Transverse colon (tissue), 4 donors: ENCODE measurements around the gene B2M. TPM values are rescaled to one million over a fixed set of nuclear protein-coding genes. Genes with fewer than 3 reads are reported as not detected.
A peak's percentile ranks its signal among the peaks of the same experiment; 100 is the strongest.

Experiments used
- DNase-seq: peaks from one replicate; pipeline ENCODE4 v3.0.0-alpha.2; 2019
- H3K27ac ChIP-seq, 4 donors: fragments of 200-600 bp; sonication (generic); 2 replicates each; pipeline ENCODE4 v1.5.1; 2016 to 2018; ENCODE audit warnings: inconsistent platforms in 4 of 4
- H3K27me3 ChIP-seq: fragments of 200-600 bp; sonication (generic); 2 replicates; pipeline ENCODE4 v1.5.1; 2017; ENCODE audit warnings: inconsistent platforms
- H3K36me3 ChIP-seq, 4 donors: fragments of 200-600 bp; sonication (generic); 2 replicates each; pipeline ENCODE4 v1.5.1; 2017 to 2019; ENCODE audit warnings: inconsistent platforms in 4 of 4
- H3K4me1 ChIP-seq, 4 donors: fragments of 200-600 bp; sonication (generic); 2 replicates each; pipeline ENCODE4 v1.5.1; 2017 to 2020; ENCODE audit warnings: inconsistent platforms in 4 of 4
- H3K4me3 ChIP-seq, 4 donors: fragments of 200-600 bp; sonication (generic); 1 replicate in 1 of 4; 2 replicates in 3 of 4; pipeline versions ENCODE4 v1.5.1 to v1.6.1; 2017 to 2019; ENCODE audit warnings: inconsistent platforms in 4 of 4
- H3K9me3 ChIP-seq, 2 donors: fragments of 200-600 bp; sonication (generic); 2 replicates each; pipeline ENCODE4 v1.5.1; 2017 to 2019; ENCODE audit warnings: inconsistent platforms in 2 of 2
- CTCF ChIP-seq, 5 experiments: fragments of 200-600 bp in 3 of 5; fragments of 450-650 bp in 2 of 5; sonication (generic) in 3 of 5; IDR thresholded peaks; 1 replicate in 2 of 5; 2 replicates in 3 of 5; pipeline ENCODE4 v1.5.1; 2016 to 2017; ENCODE audit warnings: antibody characterized with exemption in 5 of 5, inconsistent platforms in 3 of 5, mild to moderate bottlenecking in 2 of 5, moderate library complexity in 1 of 5
- EP300 ChIP-seq: sonication (generic); formaldehyde crosslinking; IDR thresholded peaks from one replicate; pipeline ENCODE4 v1.6.1; 2017; ENCODE audit warnings: antibody characterized with exemption, low read depth
- POLR2A ChIP-seq: fragments of 450-650 bp; IDR thresholded peaks from one replicate; pipeline ENCODE4 v1.6.1; 2016; ENCODE audit warnings: antibody characterized with exemption, mild to moderate bottlenecking, moderate library complexity
- POLR2AphosphoS5 ChIP-seq, 3 donors: sonication (generic); formaldehyde crosslinking; IDR thresholded peaks; one replicate each; pipeline ENCODE4 v1.6.1; 2016; ENCODE audit warnings: antibody characterized with exemption in 3 of 3
- WGBS, 2 donors: methylation state at CpG; one replicate each; pipeline ENCODE4 v1.1.5; 2018; ENCODE audit warnings: low coverage in 1 of 2; 5-methylcytosine and 5-hydroxymethylcytosine counted together
- in situ Hi-C, 4 donors: fragments of 200-750 bp; cut with MboI; loops; one replicate each; pipeline versions ENCODE4 v1.15.0 to v1.15.1; 2017; ENCODE audit warnings: low sequenced_read_pairs in 3 of 4, low pct_ligation_motif_present in 1 of 4, low pct_unique_long_range_greater_than_20kb in 1 of 4
- intact Hi-C: fragments of 100-400 bp; cut with DNase I; formaldehyde crosslinking; loops from one replicate; pipeline ENCODE4 v1.15.1; 2023; ENCODE audit warnings: low total_unique reads
- total RNA-seq, 4 donors: library from RNA; depleted of rRNA; stranded (reverse); fragments of >200 nt; gene quantifications; one replicate each; pipeline ENCODE4 v1.1.0, GENCODE V29; 2016

The B2M gene
- total RNA-seq, 4 donors from 2014 or later: 1,352 to 7,131 (median 5,706) TPM

GRCh38 chr15:44666210-44667038, 44.9 kb upstream of the B2M start:
- in situ Hi-C loops: loop anchor here in 3 of 4 donors (10.0 kb wide), 1 partner anchor 68 kb away; the partner anchor contains the start of gene TRIM69 (in 3 of the 3)
- no peak for TF ChIP-seq EP300
- TF ChIP-seq POLR2AphosphoS5 (IDR thresholded peaks at IDR 0.05): no peak
- no peaks in the 10 kb centered on the region for H3K9me3 ChIP-seq
- intact Hi-C loops: no loop called here
- H3K36me3 ChIP-seq: no peaks in the 10 kb centered on the region
- peaks cover 14 to 21% (median 16%) of the 10 kb centered on the region in 4 donors for H3K4me1 ChIP-seq
- no peak for DNase-seq
- WGBS, 2 donors: 48 to 49% methylated on average over 3 to 5 of the region's 5 CpGs
- H3K27me3 ChIP-seq: no peaks in the 10 kb centered on the region
- H3K27ac ChIP-seq: peak overlapping the region in 2 of 4 donors; percentile 14 to 49
- H3K4me3 ChIP-seq: no peak overlapping the region

- Histone ChIP-seq H3K27me3 (no peaks in the 10 kb centered on the region), H3K4me1 (peaks cover 8 to 16% (median 10%) of the 10 kb centered on the region in 4 donors), H3K9me3 (no peaks in the 10 kb centered on the region), H3K4me3 (no peak overlapping the region), H3K27ac (peak overlapping the region in 2 of 4 donors; percentile 14 to 49), H3K36me3 (no peaks in the 10 kb centered on the region)
- TF ChIP-seq POLR2AphosphoS5 (IDR thresholded peaks at IDR 0.05) (no peak), EP300 (no peak), CTCF (IDR thresholded peaks at IDR 0.05) (no peak), POLR2A (no peak)
- in situ Hi-C loops (loop anchor here in 3 of 4 donors (10.0 kb wide), 1 partner anchor 68 kb away; the partner anchor contains the start of gene TRIM69 (in 3 of the 3)), intact Hi-C loops (no loop called here)
- no peak for DNase-seq
- WGBS, 2 donors: 61 to 92% methylated on average over 2 to 3 of the region's 3 CpGs
Measured at GRCh38 chr15:44667039-44667360, 44.3 kb upstream of the B2M start.

- Histone ChIP-seq H3K27ac (no peak overlapping the region), H3K36me3 (no peaks in the 10 kb centered on the region), H3K4me1 (peaks cover 1 to 5% (median 4%) of the 10 kb centered on the region in 4 donors), H3K9me3 (no peaks in the 10 kb centered on the region), H3K27me3 (no peaks in the 10 kb centered on the region), H3K4me3 (no peak overlapping the region)
- TF ChIP-seq POLR2A (no peak), POLR2AphosphoS5 (IDR thresholded peaks at IDR 0.05) (no peak), CTCF (IDR thresholded peaks at IDR 0.05) (no peak), EP300 (no peak)
- WGBS, 2 donors: 43 to 57% methylated on average over 1 to 2 of the region's 2 CpGs
- in situ Hi-C loops (loop anchor here in 3 of 4 donors (10.0 kb wide), 1 partner anchor 66 kb away; the partner anchor contains the start of gene TRIM69 (in 3 of the 3)), intact Hi-C loops (no loop called here)
- DNase-seq: no peak
Measured at GRCh38 chr15:44668921-44669320, 42.4 kb upstream of the B2M start.

- no peak for TF ChIP-seq EP300
- TF ChIP-seq CTCF (IDR thresholded peaks at IDR 0.05): no peak
- TF ChIP-seq POLR2A: no peak
- TF ChIP-seq POLR2AphosphoS5 (IDR thresholded peaks at IDR 0.05): no peak
- H3K4me1 ChIP-seq: no peaks in the 10 kb centered on the region
- no peaks in the 10 kb centered on the region for H3K9me3 ChIP-seq
- no peaks in the 10 kb centered on the region for H3K36me3 ChIP-seq
- H3K27ac ChIP-seq: no peak overlapping the region
- no peak for DNase-seq
- in situ Hi-C loops (no loop called here), intact Hi-C loops (loop anchor here (5.0 kb wide), 1 partner anchor 37 kb away; no protein-coding TSS in a partner anchor)
- H3K4me3 ChIP-seq: no peak overlapping the region
- H3K27me3 ChIP-seq: no peaks in the 10 kb centered on the region
- 60 to 86% methylated on average over 2 to 6 of the region's 6 CpGs for WGBS, 2 donors
Measured at GRCh38 chr15:44670087-44670950, 41.0 kb upstream of the B2M start.
